ENCODE data around the gene PUM1. TPM values are rescaled to one million over a fixed set of nuclear protein-coding genes. Genes with fewer than 3 reads are reported as not detected.

Gene PUM1
- total RNA-seq, 1 experiment from 2014 or later, result 27.4 TPM

GRCh38 chr1:31036749-31037500 lies 28.6 kb downstream of the PUM1 start:
- in situ Hi-C loops (cut with HindIII; ENCODE audit: low pct_unique_long_range_greater_than_20kb, low sequenced_read_pairs), result no loop called here
- no peak for DNase-seq (ENCODE audit: low read depth)

GRCh38 chr1:31033598-31033997 lies 31.9 kb downstream of the PUM1 start:
- in situ Hi-C loops (cut with HindIII; ENCODE audit: low pct_unique_long_range_greater_than_20kb, low sequenced_read_pairs), result no loop called here
- DNase-seq (ENCODE audit: low read depth), result no peak

- DNase-seq (ENCODE audit: low read depth), result no peak
- in situ Hi-C loops (cut with HindIII; ENCODE audit: low pct_unique_long_range_greater_than_20kb, low sequenced_read_pairs), result no loop called here
Measured at GRCh38 chr1:31032266-31032665, 33.3 kb downstream of the PUM1 start.

GRCh38 chr1:31031330-31032143 lies 34.0 kb downstream of the PUM1 start:
- in situ Hi-C loops (cut with HindIII; ENCODE audit: low pct_unique_long_range_greater_than_20kb, low sequenced_read_pairs), result no loop called here
- no peak for DNase-seq (ENCODE audit: low read depth)

- no peak for DNase-seq (ENCODE audit: low read depth)
- in situ Hi-C loops (cut with HindIII; ENCODE audit: low pct_unique_long_range_greater_than_20kb, low sequenced_read_pairs), result no loop called here
Measured at GRCh38 chr1:31029026-31029425, 36.5 kb downstream of the PUM1 start.

- DNase-seq (ENCODE audit: low read depth), result no peak
Measured at GRCh38 chr1:31027693-31028526, 37.6 kb downstream of the PUM1 start.

GRCh38 chr1:31022259-31022658 lies 43.3 kb downstream of the PUM1 start:
- in situ Hi-C loops (cut with HindIII; ENCODE audit: low pct_unique_long_range_greater_than_20kb, low sequenced_read_pairs), result no loop called here
- no peak for DNase-seq (ENCODE audit: low read depth)

More at GRCh38 chr1:31027693-31028526, 37.6 kb downstream of the PUM1 start:
- in situ Hi-C loops (cut with HindIII; ENCODE audit: low pct_unique_long_range_greater_than_20kb, low sequenced_read_pairs), result no loop called here

GRCh38 chr1:31020007-31020790 lies 45.3 kb downstream of the PUM1 start:
- no peak for DNase-seq (ENCODE audit: low read depth)
- in situ Hi-C loops (cut with HindIII; ENCODE audit: low pct_unique_long_range_greater_than_20kb, low sequenced_read_pairs), result no loop called here

GRCh38 chr1:31019401-31019800 lies 46.1 kb downstream of the PUM1 start:
- in situ Hi-C loops (cut with HindIII; ENCODE audit: low pct_unique_long_range_greater_than_20kb, low sequenced_read_pairs), result no loop called here
- DNase-seq (ENCODE audit: low read depth), result no peak

- in situ Hi-C loops (cut with HindIII; ENCODE audit: low pct_unique_long_range_greater_than_20kb, low sequenced_read_pairs), result no loop called here
- DNase-seq (ENCODE audit: low read depth), result no peak
Measured at GRCh38 chr1:31016868-31017267, 48.6 kb downstream of the PUM1 start.

- DNase-seq (ENCODE audit: low read depth), result peak; percentile 72
- in situ Hi-C loops (cut with HindIII; ENCODE audit: low pct_unique_long_range_greater_than_20kb, low sequenced_read_pairs), result no loop called here
Measured at GRCh38 chr1:31013187-31013864, 52.2 kb downstream of the PUM1 start.

GRCh38 chr1:31012210-31012924 lies 53.1 kb downstream of the PUM1 start:
- in situ Hi-C loops (cut with HindIII; ENCODE audit: low pct_unique_long_range_greater_than_20kb, low sequenced_read_pairs), result no loop called here
- no peak for DNase-seq (ENCODE audit: low read depth)

- DNase-seq (ENCODE audit: low read depth), result no peak
- in situ Hi-C loops (cut with HindIII; ENCODE audit: low pct_unique_long_range_greater_than_20kb, low sequenced_read_pairs), result no loop called here
Measured at GRCh38 chr1:31011719-31012118, 53.8 kb downstream of the PUM1 start.

- DNase-seq (ENCODE audit: low read depth), result no peak
- in situ Hi-C loops (cut with HindIII; ENCODE audit: low pct_unique_long_range_greater_than_20kb, low sequenced_read_pairs), result no loop called here
Measured at GRCh38 chr1:31010086-31010989, 55.2 kb downstream of the PUM1 start.

GRCh38 chr1:31007462-31007991 lies 58.0 kb downstream of the PUM1 start:
- in situ Hi-C loops (cut with HindIII; ENCODE audit: low pct_unique_long_range_greater_than_20kb, low sequenced_read_pairs), result no loop called here
- peak; percentile 59 for DNase-seq (ENCODE audit: low read depth)

- no peak for DNase-seq (ENCODE audit: low read depth)
- in situ Hi-C loops (cut with HindIII; ENCODE audit: low pct_unique_long_range_greater_than_20kb, low sequenced_read_pairs), result no loop called here
Measured at GRCh38 chr1:31006747-31007146, 58.8 kb downstream of the PUM1 start.
